ENCODE measurements around the gene LRSAM1. TPM values are rescaled to one million over a fixed set of nuclear protein-coding genes. Genes with fewer than 3 reads are reported as not detected.

LRSAM1 gene
- total and polyA plus RNA-seq, 9 of the 15 experiments (the other 6 are each of a cell fraction or from before 2014, with no cell fraction given) = 0.07 to 16.2 (median 4.7) TPM

- TF ChIP-seq AFF1 (IDR thresholded peaks at IDR 0.05; ENCODE audit: low read depth in 1 of 2, partially characterized antibody in 2 of 2) (no peak), NRF1 (conservative IDR thresholded peaks at IDR 0.05 in 1 of 2, IDR thresholded peaks at IDR 0.05 in 1 of 2) (0 out of 4 replicates have a peak, but pooled peaks of 1 of the 2 experiments have one; percentile 14), MITF (IDR thresholded peaks at IDR 0.05) (0 out of 2 replicates have a peak, but pooled peaks have one; percentile 59), ID3 (CRISPR knock-in tag; IDR thresholded peaks at IDR 0.05) (no peak), ID3 (tag; IDR thresholded peaks at IDR 0.05) (peak; percentile 51; the same call in 1 of the 2 replicates), BMI1 (IDR thresholded peaks at IDR 0.05; ENCODE audit: low read length) (no peak), SMARCA4 (IDR thresholded peaks at IDR 0.05) (peak; percentile 87), NR4A1 (CRISPR knock-in tag; IDR thresholded peaks at IDR 0.05) (no peak), NR4A1 (tag; IDR thresholded peaks at IDR 0.05) (peak; percentile 80; the same call in 1 of the 2 replicates), RAD51 (IDR thresholded peaks at IDR 0.05; ENCODE audit: borderline replicate concordance, low read depth) (0 out of 2 replicates have a peak, but pooled peaks have one; percentile 13), ZMIZ1 (IDR thresholded peaks at IDR 0.05; ENCODE audit: low read depth in 2 of 2, low read length in 2 of 2) (0 out of 4 replicates have a peak, but pooled peaks of 1 of the 2 experiments have one; percentile 56), ZFX (CRISPR knock-in tag; IDR thresholded peaks at IDR 0.05) (peak; percentile 89), ATF1 (CRISPR knock-in tag; IDR thresholded peaks at IDR 0.05) (no peak), ATF1 (tag; IDR thresholded peaks at IDR 0.05) (peak; percentile 20; the same call in 1 of the 2 replicates), ARID3B (CRISPR knock-in tag; IDR thresholded peaks at IDR 0.05; ENCODE audit: borderline replicate concordance) (0 out of 2 replicates have a peak, but pooled peaks have one; percentile 55)
These were observed 55.8 kb downstream of the LRSAM1 start (continued) for GRCh38 chr9:127506814-127507750.

Data from K562 (cell line).